Measurements from ENCODE around the gene SMIM38.

- TF ChIP-seq, protein P1, sequence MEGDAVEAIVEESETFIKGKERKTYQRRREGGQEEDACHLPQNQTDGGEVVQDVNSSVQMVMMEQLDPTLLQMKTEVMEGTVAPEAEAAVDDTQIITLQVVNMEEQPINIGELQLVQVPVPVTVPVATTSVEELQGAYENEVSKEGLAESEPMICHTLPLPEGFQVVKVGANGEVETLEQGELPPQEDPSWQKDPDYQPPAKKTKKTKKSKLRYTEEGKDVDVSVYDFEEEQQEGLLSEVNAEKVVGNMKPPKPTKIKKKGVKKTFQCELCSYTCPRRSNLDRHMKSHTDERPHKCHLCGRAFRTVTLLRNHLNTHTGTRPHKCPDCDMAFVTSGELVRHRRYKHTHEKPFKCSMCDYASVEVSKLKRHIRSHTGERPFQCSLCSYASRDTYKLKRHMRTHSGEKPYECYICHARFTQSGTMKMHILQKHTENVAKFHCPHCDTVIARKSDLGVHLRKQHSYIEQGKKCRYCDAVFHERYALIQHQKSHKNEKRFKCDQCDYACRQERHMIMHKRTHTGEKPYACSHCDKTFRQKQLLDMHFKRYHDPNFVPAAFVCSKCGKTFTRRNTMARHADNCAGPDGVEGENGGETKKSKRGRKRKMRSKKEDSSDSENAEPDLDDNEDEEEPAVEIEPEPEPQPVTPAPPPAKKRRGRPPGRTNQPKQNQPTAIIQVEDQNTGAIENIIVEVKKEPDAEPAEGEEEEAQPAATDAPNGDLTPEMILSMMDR (IDR thresholded peaks at IDR 0.05) = no peak
- no peak for TF ChIP-seq POLR2A (IDR thresholded peaks at IDR 0.05)
Observed at GRCh38 chr11:69129053-69129452, 26.7 kb upstream of the SMIM38 start.
